HG02759 (cell line): ENCODE results near the gene GNAI2.

ENCODE experiments used
- ATAC-seq: cut with Tn5 transposase; IDR thresholded peaks from one replicate; pipeline ENCODE4 v1.9.1; 2021; ENCODE audit warnings: mild to moderate bottlenecking, moderate library complexity; ENCODE audit not compliant: unreplicated experiment

The GNAI2 gene

DNA sequence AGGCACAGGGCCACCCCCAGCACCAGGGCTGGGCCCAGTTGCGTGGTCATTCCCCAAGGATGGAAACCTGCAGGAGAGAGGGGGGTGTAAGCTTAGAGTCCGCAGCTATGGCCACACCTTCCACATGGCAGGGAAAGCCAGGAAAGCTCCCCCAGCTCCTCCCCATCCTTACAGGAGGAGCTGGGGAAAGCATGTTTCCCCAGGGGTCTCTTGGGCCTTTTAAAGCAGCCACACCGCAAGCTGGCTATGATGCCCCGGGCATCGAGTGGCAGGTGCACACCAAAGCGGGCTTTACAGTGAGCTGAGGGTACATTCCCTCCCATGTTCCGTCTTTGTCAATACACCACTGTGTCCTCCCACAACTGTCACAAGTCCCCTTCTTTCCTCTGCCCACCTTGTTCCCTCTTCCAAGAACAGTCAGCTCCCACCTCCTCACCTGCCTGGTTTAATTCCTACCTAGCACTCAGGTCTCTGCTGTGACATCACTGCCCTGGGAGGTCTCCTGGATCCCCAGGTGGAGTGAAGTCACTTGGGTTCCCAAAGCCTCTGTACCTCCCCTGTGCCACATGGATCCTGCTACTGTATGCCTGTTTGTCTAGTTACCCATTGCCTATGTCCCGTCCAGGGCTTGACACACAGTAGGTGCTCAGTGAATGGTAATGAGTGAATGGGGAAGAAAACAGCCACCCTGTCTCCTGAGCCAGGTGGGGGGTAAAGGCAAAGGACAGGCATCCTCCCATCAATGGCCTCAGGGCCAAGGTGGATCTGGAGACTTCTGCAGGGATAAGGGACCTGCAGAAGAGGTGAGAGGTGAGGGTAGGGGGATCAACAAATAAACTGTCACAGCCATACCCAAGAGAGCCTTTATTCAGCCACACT is 59.8 kb downstream of the GNAI2 start:
- no peak for ATAC-seq

- no peak for ATAC-seq
These were observed 60.8 kb downstream of the GNAI2 start for GRCh38 chr3:50296721-50297383.

DNA sequence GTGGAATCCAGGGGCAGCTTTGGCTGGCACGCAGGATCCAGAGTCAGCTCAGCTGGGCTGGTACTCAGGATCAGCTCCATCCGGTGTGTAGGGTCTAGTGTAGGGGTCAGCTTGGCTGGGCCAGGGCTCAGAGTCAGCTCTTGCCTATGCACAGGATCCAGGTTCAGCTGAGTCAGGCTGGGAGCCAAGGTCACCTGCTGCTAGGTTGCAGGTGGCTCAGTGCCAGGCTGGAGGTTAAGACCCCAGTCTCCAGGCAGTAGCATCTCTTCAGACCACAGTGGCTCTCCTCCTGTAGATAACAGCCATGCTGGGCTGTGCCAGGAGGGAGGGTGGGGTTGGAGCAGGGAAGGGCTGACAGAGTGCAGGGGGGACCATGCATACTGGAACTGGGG is 61.4 kb downstream of the GNAI2 start:
- no peak for ATAC-seq

GRCh38 chr3:50297896-50298725 is 62.1 kb downstream of the GNAI2 start:
- ATAC-seq, result no peak

- ATAC-seq, result peak; percentile 88
These were observed 63.0 kb downstream of the GNAI2 start, which contains the start of the genes HYAL3 and NAA80 for GRCh38 chr3:50298836-50299637. TSS of gene HYAL3 (minus strand) at chr3:50299405. CDS start at chr3:50295602, 3,803 bp downstream. TSS of gene NAA80 (minus strand) at chr3:50299405. CDS start at chr3:50297463, 1,942 bp downstream.

DNA sequence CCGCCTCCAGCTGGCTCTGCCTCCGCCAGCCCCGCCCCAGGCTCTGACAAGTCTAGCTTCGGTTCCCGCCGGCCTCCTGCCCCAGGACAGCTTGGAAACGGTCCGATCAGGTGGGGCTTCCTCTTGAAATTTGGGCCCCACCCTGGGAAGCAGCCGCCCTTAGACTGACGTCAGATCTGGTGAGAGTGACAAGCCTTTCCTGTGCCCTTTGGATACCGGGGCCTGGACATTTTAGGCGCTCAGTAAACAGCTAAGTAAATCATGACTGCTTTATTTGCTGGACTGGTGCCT is 63.6 kb downstream of the GNAI2 start:
- ATAC-seq, result no peak

DNA sequence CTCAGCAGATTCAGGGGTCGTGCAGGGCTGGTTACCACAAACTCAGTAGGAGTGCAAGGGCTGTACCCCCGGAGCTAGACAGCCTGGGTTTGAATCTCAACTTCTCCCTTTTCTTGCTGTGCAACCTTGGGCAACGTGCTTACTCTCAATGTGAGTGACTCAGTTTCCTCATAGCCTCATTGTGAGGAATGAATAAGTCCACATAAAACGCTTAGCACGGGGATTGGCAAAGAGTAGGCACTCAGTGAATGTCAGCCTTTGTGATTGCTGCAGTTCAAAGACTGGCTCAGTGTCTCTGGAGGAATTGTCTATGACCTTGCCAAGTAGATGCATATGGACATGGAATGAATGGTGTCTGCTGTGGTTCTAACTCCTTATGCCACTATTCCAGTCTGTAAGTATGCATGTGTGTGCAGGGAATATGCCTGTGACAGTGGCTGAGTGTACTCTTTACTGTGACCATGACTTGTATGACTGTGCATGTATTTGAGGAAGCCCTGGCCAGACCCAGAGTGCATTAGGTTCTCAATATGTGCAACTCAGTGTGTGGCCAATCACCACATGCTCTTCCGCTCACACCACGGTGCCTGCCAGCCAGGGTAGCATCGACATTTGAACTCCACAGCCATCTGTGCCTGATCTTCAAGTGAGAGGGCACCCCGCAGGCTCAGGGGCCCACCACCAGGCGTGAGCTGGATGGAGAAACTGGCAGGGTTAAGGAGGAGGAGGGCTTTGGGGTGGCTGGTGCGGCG is 64.1 kb downstream of the GNAI2 start:
- no peak for ATAC-seq

- no peak for ATAC-seq
These were observed 64.8 kb downstream of the GNAI2 start for GRCh38 chr3:50300681-50301254.

DNA sequence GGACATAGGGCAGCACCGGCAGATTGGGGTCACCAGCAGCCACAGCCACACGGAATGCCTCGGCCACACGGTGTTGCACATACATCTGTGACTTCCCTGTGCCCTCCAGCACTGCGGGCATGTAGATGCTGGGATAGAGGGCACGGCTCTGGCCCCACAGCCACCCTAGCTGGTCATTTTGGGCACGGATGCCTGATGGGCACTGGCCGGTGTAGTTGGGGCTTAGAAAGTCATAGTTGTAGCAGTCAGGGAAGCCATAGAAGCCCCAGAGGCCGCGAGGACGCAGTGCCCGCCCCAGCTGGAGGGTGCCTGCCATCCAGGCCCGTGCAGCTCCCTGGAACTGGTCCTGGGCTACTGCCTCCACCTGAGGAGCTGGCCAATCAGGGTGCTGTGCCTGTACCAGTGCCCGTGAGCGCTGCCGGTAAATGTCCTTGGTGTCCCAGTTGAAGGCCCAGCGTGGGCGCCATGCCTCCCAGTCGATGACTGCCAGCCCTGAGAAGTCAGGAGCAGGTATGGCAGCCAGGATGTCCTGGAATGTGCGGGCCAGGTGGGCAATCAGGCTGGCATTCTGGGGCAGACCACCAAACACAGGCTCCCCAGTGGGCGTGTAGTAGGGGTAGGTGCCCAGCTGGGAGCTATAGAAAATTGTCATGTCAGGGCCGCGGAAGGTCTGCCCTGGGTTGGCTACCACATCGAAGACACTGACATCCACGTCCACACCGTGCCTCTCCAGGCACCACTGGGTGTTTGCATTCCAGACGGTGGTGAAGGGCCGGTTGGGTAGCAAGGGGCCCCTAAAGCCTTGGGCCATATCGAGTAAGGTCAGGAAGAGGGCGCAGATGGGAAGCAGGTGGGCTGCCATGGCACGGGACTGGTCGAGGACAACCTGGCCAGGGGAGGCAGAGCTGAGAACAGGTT is 66.3 kb downstream of the GNAI2 start:
- ATAC-seq, result no peak

DNA sequence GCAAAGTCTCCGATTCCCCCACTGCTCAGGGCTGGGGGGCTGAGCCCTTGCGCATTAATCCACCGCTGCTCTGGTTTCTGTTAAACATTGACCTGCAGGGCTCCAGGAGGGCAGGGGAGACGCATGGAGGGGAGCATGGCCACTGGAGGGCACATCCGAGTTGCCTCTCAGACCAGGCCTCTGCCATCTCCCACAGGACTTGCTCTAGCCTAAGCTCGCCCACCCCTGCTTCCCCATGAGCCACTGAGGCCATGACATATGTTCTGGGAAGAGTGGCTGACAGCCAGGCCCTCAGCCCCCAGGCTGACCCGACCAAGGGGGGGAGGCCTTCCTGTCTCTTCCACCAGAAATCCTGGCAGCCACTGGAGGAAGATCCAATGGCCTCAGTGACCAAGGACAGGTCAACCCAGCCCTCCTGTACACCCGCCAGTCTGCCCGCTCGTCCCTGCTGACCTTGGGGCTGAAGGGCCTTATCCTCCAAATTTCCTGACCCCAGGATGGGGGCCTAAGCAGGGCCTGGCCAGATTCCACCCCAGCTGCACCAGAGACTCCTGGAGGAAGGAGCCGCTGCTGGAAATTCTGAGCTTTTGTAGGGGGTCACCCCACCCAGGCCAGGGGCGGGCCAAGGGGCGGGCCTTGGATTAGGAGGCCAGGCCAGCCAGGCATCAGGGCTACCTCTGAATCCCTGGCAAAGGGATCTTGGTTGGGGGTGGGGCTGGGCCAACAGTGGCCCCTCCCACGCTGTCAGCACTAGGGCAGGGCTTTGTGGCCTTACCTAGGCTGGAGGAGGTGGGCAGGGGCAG is 67.2 kb downstream of the GNAI2 start, which contains the start of gene HYAL1:
Gene HYAL1 (minus strand): TSS at position 562 of the 803 bp plus-strand sequence. CDS start 618 bp downstream, outside the sequence.
- no peak for ATAC-seq

GRCh38 chr3:50304601-50305000 is 68.6 kb downstream of the GNAI2 start:
- no peak for ATAC-seq
